AG04449 (cell line): ENCODE data around the gene SPDYA.

Source experiments
- CTCF ChIA-PET: fragments of 350-600 bp; formaldehyde crosslinking; extraction: SDS; loops from one replicate; lab custom pipeline; 2021; ENCODE audit warnings: antibody characterized with exemption; lab: Yijun Ruan, JAX
- POLR2A ChIA-PET: fragments of 400-600, 350-600 bp; formaldehyde crosslinking; extraction: SDS; loops from one replicate; lab custom pipeline; 2020; ENCODE audit warnings: antibody characterized with exemption, inconsistent platforms; lab: Yijun Ruan, JAX
- DNase-seq: peaks from one replicate; pipeline ENCODE4 v3.0.0-alpha.2; 2010; ENCODE audit warnings: low read depth, low spot score
- H3K4me3 ChIP-seq: 2 replicates; pipeline ENCODE4 v1.5.1; 2011; ENCODE audit warnings: low read depth, mild to moderate bottlenecking, control low read depth, low read length
- TF ChIP-seq, protein P1 (sequence below): IDR thresholded peaks from one replicate; pipeline ENCODE4 v1.5.1; 2011; ENCODE audit warnings: mild to moderate bottlenecking, moderate library complexity, low read length, control low read depth, inconsistent platforms; ENCODE audit not compliant: insufficient read depth; ENCODE audit errors: missing control alignments

The SPDYA gene

DNA sequence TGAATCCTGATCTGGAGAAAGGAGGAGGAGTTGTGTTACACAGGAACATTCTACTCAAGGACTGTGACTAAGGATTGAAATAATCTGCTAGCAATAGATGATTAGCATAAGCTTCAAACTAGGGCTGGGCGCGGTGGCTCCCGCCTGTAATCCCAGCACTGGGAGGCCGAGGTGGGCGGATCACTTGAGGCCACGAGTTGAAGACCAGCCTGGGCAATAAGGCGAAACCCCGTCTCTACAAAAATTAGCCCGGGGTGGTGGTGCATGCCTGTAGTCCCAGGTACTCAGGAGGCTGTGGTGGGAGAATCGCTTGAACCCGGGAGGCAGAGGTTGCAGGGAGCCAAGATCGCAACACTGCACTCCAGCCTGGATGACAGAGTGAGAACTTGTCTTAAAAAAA is 58.0 kb downstream of the SPDYA start:
- POLR2A ChIA-PET = no interaction called here
- DNase-seq = no peak

DNA sequence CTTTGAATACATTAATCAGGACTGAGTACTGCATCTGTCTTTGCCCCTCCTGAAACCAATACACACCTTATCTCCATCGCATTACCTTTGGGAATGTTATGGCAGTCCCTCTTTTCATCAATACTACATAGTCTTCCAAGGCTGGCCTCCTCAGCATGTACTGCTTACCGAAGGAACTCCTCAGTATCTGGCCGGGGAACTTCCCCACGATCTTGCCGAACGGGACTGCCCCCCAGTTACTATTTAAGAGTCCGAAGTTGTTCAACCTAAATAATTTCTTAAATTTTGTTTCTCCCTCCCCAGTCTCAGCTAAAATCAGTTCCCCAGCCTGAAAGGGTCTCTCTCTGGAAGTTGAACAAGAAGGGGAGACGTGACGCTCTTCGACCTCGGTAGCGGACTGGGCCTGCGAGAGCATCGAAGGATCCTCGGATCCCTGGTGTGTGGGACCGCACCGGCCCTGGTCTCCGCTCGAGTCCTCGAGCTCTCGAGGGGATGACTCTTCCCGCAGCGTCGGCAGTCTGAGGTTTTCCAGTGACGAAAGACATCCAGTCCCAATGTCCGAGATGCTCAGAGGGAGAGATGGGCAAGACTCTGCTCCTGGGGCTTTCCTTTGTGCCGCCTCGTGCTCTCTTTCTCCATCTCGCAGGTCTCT is 59.0 kb downstream of the SPDYA start:
- ChIA-PET POLR2A (interaction anchor here (0.5 to 1.2 kb wide), 5 partner anchors 19 to 949 kb away, joined by 3 to 4 read pairs (median 3); partner anchors contain the start of gene WDR43), CTCF (no interaction called here)
- DNase-seq = no peak
- TF ChIP-seq, protein P1, sequence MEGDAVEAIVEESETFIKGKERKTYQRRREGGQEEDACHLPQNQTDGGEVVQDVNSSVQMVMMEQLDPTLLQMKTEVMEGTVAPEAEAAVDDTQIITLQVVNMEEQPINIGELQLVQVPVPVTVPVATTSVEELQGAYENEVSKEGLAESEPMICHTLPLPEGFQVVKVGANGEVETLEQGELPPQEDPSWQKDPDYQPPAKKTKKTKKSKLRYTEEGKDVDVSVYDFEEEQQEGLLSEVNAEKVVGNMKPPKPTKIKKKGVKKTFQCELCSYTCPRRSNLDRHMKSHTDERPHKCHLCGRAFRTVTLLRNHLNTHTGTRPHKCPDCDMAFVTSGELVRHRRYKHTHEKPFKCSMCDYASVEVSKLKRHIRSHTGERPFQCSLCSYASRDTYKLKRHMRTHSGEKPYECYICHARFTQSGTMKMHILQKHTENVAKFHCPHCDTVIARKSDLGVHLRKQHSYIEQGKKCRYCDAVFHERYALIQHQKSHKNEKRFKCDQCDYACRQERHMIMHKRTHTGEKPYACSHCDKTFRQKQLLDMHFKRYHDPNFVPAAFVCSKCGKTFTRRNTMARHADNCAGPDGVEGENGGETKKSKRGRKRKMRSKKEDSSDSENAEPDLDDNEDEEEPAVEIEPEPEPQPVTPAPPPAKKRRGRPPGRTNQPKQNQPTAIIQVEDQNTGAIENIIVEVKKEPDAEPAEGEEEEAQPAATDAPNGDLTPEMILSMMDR = no peak
- H3K4me3 ChIP-seq = peak overlapping the region; percentile 91

More for the DNA sequence above, 58.0 kb downstream of the SPDYA start:
- TF ChIP-seq, protein P1 = no peak
- peak overlapping the region; percentile 91 for H3K4me3 ChIP-seq
- CTCF ChIA-PET = interaction anchor here (1.0 to 1.2 kb wide), 2 partner anchors 48 to 1186 kb away, joined by 3 to 4 read pairs; no protein-coding TSS in a partner anchor

DNA sequence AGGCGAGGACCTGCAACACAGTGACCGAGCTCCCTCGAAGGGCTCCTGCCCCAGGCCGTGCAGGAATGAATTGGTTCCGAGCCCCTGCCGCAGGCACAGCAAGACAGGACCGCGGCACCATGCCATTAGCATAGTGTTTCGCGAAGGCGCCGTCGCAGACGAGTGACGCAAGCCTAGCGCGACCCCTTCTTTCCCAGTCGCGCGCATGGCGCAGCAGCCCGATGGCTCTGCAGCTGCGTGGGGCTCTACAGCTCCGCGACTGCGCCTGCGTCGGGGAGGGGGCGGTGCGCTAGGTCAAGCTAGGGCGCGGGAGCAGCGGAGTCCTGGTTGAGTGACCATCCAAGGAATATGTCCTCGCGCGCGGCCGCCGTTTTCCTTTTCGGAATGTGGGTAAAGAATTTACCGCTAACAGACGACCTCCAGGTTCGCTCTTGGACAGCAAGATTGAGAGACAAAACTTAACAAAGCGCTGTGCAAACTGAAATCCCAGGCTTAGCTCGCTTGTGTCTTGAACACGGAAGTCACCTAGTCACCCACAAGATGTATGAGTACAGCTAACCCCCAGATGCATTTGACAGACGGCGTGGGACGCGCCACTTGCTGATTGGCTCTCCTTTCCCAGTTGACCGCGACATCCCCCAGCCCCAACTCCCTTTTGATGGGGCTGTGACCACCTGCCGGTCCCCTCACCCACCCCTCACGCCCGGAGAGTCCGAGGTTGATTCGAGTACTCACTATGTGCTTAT is 59.7 kb downstream of the SPDYA start, which contains the start of gene TRMT61B:
Gene TRMT61B (minus strand): TSS at position 164 of the 746 bp plus-strand sequence. CDS start 32 bp downstream, at position 132.
- peak within 1 kb of the TSS; percentile 91 for H3K4me3 ChIP-seq
- POLR2A ChIA-PET = interaction anchor here (0.5 to 1.2 kb wide), 6 partner anchors 13 to 948 kb away, joined by 3 to 4 read pairs (median 3); partner anchors contain the start of gene WDR43
- CTCF ChIA-PET = interaction anchor here (0.9 kb wide), 1 partner anchor 12 kb away, joined by 3 read pairs; no protein-coding TSS in a partner anchor
- TF ChIP-seq, protein P1 = no peak
- peak; percentile 69 for DNase-seq

DNA sequence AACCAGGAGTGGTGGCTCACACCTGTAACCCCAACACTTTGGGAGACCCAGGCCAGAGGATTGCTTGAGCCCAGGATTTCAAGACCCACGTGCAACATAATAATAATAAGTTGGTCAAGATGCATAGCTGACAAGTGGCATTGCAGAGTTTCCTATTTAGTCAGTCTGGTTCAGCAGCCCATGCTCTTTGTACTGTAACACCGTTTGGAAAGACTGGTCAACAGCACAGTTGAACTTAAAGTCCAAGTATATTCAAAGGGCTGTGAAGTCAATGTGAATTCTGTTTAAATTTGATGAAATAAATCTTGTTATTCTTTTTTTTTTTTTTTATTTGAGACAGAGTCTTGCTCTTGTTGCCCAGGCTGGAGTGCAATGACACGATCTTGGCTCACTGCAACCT is 61.0 kb downstream of the SPDYA start:
- POLR2A ChIA-PET = no interaction called here
- TF ChIP-seq, protein P1 = no peak
- no peak for DNase-seq
- H3K4me3 ChIP-seq = no peak overlapping the region
- CTCF ChIA-PET = no interaction called here

DNA sequence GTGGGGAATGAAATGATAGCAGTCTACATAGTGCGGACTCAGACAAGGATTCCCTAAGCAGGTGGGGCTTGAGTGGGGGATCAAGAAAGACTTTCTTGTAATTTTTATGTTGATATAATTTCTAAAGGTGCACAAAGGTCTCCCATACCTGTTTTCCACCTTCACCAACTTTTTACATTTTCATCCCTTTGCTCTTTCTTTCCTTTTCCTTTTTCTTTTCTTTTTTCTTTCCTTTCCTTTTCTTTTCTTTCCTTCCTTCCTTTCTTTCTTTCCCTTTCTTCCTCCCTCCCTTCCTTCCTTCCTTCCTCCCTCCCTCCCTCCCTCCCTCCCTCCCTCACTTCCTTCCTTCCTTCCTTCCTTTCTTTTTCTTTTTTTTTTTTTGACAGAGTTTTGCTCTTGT is 69.6 kb downstream of the SPDYA start:
- TF ChIP-seq, protein P1 = no peak
- H3K4me3 ChIP-seq = no peak overlapping the region
- no peak for DNase-seq
- ChIA-PET POLR2A (no interaction called here), CTCF (no interaction called here)

DNA sequence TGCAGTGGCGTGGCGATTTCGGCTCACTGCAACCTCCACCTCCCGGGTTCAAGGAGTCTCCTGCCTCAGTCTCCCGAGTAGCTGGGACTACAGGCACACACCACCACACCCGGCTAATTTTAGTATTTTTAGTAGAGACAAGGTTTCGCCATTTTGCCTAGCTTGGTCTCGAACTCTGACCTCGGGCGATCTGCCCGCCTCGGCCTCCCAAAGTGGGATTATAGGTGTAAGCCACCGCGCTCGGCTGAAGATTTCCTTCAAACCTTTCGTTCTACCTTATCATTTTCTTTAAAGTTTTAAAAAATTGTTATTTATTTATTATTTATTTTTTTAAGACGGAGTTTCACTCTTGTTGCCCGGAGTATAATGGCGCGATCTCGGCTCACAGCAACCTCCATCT is 82.9 kb downstream of the SPDYA start:
- no peak for DNase-seq
- ChIA-PET POLR2A (no interaction called here), CTCF (no interaction called here)
- H3K4me3 ChIP-seq = no peak overlapping the region
- TF ChIP-seq, protein P1 = no peak
